ENCODE results near the gene ANKS1B.
"Not testable (repeated sequence)": the region's sequence is repeated elsewhere in the genome, so short reads cannot be mapped to it uniquely, and the experiment has no call there.

ANKS1B gene

GRCh38 chr12:99370421-99371138 is 614.2 kb downstream of the ANKS1B start:
- Mint-ChIP-seq H3K9me3 (peaks cover 10% of the 10 kb centered on the region), H3K27me3 (no peaks in the 10 kb centered on the region), H3K27ac (no peak overlapping the region), H3K4me1 (no peaks in the 10 kb centered on the region), H3K36me3 (no peaks in the 10 kb centered on the region), H3K4me3 (no peak overlapping the region)

- Mint-ChIP-seq H3K9me3 (peaks cover 10% of the 10 kb centered on the region), H3K36me3 (no peaks in the 10 kb centered on the region), H3K4me3 (no peak overlapping the region), H3K27me3 (no peaks in the 10 kb centered on the region), H3K4me1 (no peaks in the 10 kb centered on the region), H3K27ac (no peak overlapping the region)
These were observed 617.6 kb downstream of the ANKS1B start for GRCh38 chr12:99367181-99367580.

- Mint-ChIP-seq H3K27ac (no peak overlapping the region), H3K36me3 (no peaks in the 10 kb centered on the region), H3K4me1 (no peaks in the 10 kb centered on the region), H3K9me3 (peaks cover 3% of the 10 kb centered on the region), H3K4me3 (no peak overlapping the region), H3K27me3 (no peaks in the 10 kb centered on the region)
These were observed 632.5 kb downstream of the ANKS1B start for GRCh38 chr12:99352269-99352668.

GRCh38 chr12:99343960-99344359 is 640.8 kb downstream of the ANKS1B start:
- Mint-ChIP-seq H3K27me3 (no peaks in the 10 kb centered on the region), H3K4me3 (no peak overlapping the region), H3K4me1 (no peaks in the 10 kb centered on the region), H3K36me3 (no peaks in the 10 kb centered on the region), H3K27ac (no peak overlapping the region), H3K9me3 (peaks cover 11% of the 10 kb centered on the region)

DNA sequence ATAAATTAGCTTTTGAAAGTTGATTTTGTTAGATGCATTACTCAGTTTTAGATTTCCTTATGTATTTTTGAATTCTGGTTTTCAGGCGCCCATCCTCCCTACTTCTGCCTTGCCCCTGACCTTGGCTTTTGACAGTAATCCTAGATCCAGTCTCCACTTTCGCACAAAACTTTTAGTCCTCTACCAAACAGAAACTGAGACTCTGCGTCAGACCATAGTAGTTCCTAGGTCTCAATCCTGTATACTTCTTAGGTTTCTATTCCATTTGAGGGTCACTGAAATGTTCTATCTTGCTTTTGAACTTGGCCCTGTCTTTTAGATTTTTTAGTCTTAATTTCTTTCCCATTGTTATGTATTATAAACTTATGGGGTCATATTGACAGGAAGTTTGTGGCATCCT is 645.1 kb downstream of the ANKS1B start:
- Mint-ChIP-seq H3K27ac (no peak overlapping the region), H3K4me3 (no peak overlapping the region), H3K4me1 (no peaks in the 10 kb centered on the region), H3K27me3 (no peaks in the 10 kb centered on the region), H3K9me3 (peaks cover 13% of the 10 kb centered on the region), H3K36me3 (no peaks in the 10 kb centered on the region)

- Mint-ChIP-seq H3K4me1 (no peaks in the 10 kb centered on the region), H3K27ac (no peak overlapping the region)
These were observed 650.3 kb downstream of the ANKS1B start for GRCh38 chr12:99334285-99335056.

DNA sequence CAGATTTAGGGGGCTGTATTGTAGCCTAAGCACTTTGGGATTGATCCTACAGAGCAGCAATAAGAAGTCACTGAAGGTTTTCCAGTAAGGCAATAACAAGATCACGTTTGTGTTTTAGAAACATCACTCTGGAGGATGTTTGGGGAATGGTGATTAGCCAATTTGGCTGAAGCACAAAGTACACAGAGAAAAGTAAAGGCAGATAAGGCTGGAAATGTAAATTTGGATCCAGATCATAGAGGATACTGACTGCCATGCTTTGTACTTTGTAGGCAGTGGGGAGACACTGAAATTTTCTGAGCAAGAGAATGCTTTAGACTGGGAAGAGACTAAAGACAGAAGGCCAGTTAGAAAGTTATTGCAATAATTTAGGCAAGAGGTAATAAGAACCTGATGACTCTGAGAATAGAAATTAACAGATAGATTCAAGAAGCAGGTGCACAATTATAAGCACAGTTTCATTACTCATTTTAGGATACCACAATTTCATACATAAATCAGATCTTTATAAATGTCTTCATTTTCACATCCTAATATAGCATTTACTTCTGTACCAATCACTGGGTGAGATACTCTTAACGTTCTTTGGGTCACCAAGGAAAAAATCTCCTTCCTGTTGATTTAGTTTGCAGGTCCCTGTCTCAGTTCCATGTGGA is 651.7 kb downstream of the ANKS1B start:
- Mint-ChIP-seq H3K4me1 (no peaks in the 10 kb centered on the region), H3K27ac (no peak overlapping the region), H3K9me3 (peaks cover 21% of the 10 kb centered on the region), H3K27me3 (no peaks in the 10 kb centered on the region), H3K36me3 (no peaks in the 10 kb centered on the region), H3K4me3 (no peak overlapping the region)

More at GRCh38 chr12:99334285-99335056, 650.3 kb downstream of the ANKS1B start:
- Mint-ChIP-seq H3K4me3 (no peak overlapping the region), H3K36me3 (no peaks in the 10 kb centered on the region), H3K9me3 (peaks cover 13% of the 10 kb centered on the region), H3K27me3 (no peaks in the 10 kb centered on the region)

DNA sequence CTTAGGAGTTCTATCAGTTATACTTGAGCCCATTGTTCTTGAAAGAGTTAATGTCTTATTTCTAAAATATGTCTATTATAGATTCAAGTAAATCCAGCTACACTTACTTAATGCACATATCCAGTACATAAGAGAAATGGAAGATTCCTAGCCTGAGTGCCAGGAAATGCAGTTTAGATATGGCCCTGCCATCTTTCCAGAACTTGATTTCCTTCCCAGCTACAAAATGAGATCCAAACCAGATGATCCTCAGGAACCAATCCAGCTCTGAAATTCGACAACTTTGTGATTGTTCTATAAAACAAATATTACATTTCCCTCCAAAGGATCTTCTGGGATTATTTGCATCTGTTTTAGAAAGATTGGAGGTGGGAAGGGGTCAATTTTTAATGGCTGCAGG is 654.5 kb downstream of the ANKS1B start:
- no peaks in the 10 kb centered on the region for H3K4me1 Mint-ChIP-seq

DNA sequence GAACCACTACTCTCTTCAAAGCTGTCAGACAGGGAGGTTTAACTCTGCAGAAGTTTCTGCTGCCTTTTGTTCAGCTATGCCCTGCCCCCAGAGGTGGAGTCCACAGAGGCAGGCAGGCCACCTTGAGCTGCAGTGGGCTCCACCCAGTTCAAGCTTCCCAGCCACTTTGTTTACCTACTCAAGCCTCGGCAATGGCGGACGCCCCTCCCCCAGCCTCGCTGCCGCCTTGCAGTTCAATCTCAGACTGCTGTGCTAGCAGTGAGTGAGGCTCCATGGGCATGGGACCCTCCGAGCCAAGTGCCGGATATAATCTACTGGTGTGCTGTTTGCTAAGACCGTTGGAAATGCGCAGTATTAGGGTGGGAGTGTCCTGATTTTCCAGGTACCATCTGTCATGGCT is 663.5 kb downstream of the ANKS1B start:
- not testable (repeated sequence) for H3K4me1 Mint-ChIP-seq, H3K36me3 Mint-ChIP-seq, H3K27ac Mint-ChIP-seq, H3K4me3 Mint-ChIP-seq, H3K27me3 Mint-ChIP-seq
- H3K9me3 Mint-ChIP-seq, result peaks cover 11% of the 10 kb centered on the region

More for the DNA sequence above, 654.5 kb downstream of the ANKS1B start:
- H3K36me3 Mint-ChIP-seq, result no peaks in the 10 kb centered on the region
- H3K27me3 Mint-ChIP-seq, result no peaks in the 10 kb centered on the region
- H3K27ac Mint-ChIP-seq, result no peak overlapping the region
- H3K9me3 Mint-ChIP-seq, result peaks cover 12% of the 10 kb centered on the region
- no peak overlapping the region for H3K4me3 Mint-ChIP-seq

DNA sequence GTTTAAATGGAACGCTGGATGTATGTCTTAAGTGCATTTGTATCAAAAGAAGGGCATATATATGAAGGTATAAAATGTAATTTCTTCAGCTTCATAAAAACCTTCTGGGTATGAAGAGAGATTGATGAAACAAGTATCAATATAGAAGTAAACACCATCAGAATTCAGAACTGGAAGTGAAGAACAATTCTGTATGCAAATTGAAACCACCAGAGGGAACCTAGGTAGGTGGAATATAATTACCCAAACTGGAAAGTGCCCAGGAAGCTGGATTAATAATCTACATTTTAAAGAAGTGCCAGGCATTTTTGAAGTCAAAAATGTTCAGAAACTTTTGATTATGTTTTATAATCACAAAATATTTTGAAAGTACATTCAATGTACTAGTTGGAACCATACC is 673.4 kb downstream of the ANKS1B start:
- Mint-ChIP-seq H3K4me3 (no peak overlapping the region), H3K9me3 (peaks cover 8% of the 10 kb centered on the region), H3K27me3 (no peaks in the 10 kb centered on the region), H3K4me1 (no peaks in the 10 kb centered on the region), H3K27ac (no peak overlapping the region), H3K36me3 (no peaks in the 10 kb centered on the region)

DNA sequence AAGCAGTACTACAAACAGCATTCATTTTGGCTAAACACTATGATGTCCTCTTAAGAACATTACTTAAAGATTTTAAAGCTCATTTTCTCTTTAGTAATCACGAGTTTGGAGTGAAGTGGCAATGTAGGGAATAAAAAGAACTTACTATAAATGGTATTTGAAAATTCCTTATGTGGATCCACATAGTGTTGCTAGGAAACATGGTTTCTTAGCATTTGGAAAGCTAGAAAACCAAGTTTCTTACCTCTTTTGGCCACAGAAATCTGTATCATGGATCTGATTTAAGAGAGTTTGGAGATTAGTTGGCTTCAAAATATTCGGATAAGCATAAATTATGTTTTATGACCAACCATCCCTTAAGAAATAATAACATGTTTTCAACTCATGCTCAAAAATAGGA is 674.9 kb downstream of the ANKS1B start:
- Mint-ChIP-seq H3K4me3 (no peak overlapping the region), H3K4me1 (no peaks in the 10 kb centered on the region), H3K27ac (no peak overlapping the region), H3K27me3 (no peaks in the 10 kb centered on the region), H3K36me3 (no peaks in the 10 kb centered on the region), H3K9me3 (peaks cover 8% of the 10 kb centered on the region)

DNA sequence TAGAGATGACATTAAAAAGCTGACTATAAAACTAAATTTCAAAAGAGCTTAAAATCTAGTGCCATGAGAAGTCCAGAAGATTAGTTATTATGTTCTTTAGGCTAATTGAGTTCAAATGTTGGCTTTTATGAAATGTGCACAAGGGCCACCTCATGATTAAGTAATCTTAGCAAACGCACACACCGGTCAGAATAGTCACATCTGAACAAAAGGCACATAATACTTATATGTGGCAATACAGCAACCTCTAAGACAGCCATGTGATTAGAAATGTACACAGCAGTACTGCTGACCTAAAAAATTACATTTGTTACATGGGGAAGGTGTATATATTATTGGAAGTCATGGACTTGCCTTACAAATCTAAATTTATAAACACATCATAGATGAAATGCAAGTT is 681.9 kb downstream of the ANKS1B start:
- H3K27me3 Mint-ChIP-seq, result no peaks in the 10 kb centered on the region
- H3K4me3 Mint-ChIP-seq, result no peak overlapping the region
- no peak overlapping the region for H3K27ac Mint-ChIP-seq
- peaks cover under 1% of the 10 kb centered on the region for H3K9me3 Mint-ChIP-seq
- H3K36me3 Mint-ChIP-seq, result no peaks in the 10 kb centered on the region
- H3K4me1 Mint-ChIP-seq, result no peaks in the 10 kb centered on the region

- H3K36me3 Mint-ChIP-seq, result no peaks in the 10 kb centered on the region
- no peak overlapping the region for H3K27ac Mint-ChIP-seq
- no peaks in the 10 kb centered on the region for H3K27me3 Mint-ChIP-seq
These were observed 697.6 kb downstream of the ANKS1B start for GRCh38 chr12:99287136-99287535.

GRCh38 chr12:99284161-99284560 is 700.6 kb downstream of the ANKS1B start:
- Mint-ChIP-seq H3K27me3 (no peaks in the 10 kb centered on the region), H3K4me3 (no peak overlapping the region), H3K9me3 (peaks cover 18% of the 10 kb centered on the region), H3K4me1 (no peaks in the 10 kb centered on the region), H3K36me3 (no peaks in the 10 kb centered on the region), H3K27ac (no peak overlapping the region)

More at GRCh38 chr12:99287136-99287535, 697.6 kb downstream of the ANKS1B start:
- H3K9me3 Mint-ChIP-seq, result peaks cover 35% of the 10 kb centered on the region
- no peak overlapping the region for H3K4me3 Mint-ChIP-seq
- no peaks in the 10 kb centered on the region for H3K4me1 Mint-ChIP-seq

- H3K4me3 Mint-ChIP-seq, result no peak overlapping the region
- H3K9me3 Mint-ChIP-seq, result peaks cover 3% of the 10 kb centered on the region
- H3K4me1 Mint-ChIP-seq, result no peaks in the 10 kb centered on the region
- no peaks in the 10 kb centered on the region for H3K36me3 Mint-ChIP-seq
- H3K27ac Mint-ChIP-seq, result no peak overlapping the region
- no peaks in the 10 kb centered on the region for H3K27me3 Mint-ChIP-seq
These were observed 702.1 kb downstream of the ANKS1B start for GRCh38 chr12:99282624-99283023.

DNA sequence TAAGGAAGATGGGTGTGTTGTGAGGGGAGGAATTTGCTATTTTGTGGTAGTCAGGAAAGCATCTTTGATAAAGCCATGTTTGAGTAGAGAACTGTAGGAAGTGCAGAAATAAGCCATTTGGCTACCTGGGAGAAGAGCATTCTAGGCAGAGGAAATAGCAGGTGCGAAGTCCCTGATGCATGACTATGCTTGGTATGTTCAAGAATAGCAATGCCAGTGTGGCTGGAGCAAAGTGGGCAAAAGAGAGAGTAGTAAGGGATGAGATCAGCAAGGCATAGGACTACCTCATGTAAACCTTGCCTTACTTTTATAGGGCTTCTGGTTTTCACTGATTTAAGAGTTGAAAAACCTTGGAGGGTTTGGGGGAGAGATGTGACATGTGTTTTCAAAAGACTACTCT is 702.6 kb downstream of the ANKS1B start:
- Mint-ChIP-seq H3K27ac (no peak overlapping the region), H3K4me3 (no peak overlapping the region), H3K4me1 (no peaks in the 10 kb centered on the region), H3K9me3 (no peaks in the 10 kb centered on the region), H3K36me3 (no peaks in the 10 kb centered on the region), H3K27me3 (no peaks in the 10 kb centered on the region)

Data from activated naive CD4-positive, alpha-beta T cell treated with anti-CD3 and anti-CD28 coated beads, Interleukin-2, amount 50 U/mL, for 24 hours (primary cell).